Measurements from ENCODE around the gene RBM18.

GRCh38 chr9:122216798-122217418 lies 47.7 kb downstream of the RBM18 start:
- TF ChIP-seq CTCF (conservative IDR thresholded peaks at IDR 0.05; ENCODE audit: low read depth in 2 of 2) (no peak), EZH2 (IDR thresholded peaks at IDR 0.05; ENCODE audit: low read depth, unreplicated experiment) (no peak), ETS1 (IDR thresholded peaks at IDR 0.05) (no peak), POLR2AphosphoS5 (IDR thresholded peaks at IDR 0.05; ENCODE audit: low read depth) (no peak), CREB1 (CRISPR knock-in tag; IDR thresholded peaks at IDR 0.05; ENCODE audit: low read depth) (no peak), ZNF462 (CRISPR knock-in tag; IDR thresholded peaks at IDR 0.05) (no peak)

All from GM23338 (cell line).